Small intestine (tissue), 7 donors: ENCODE data around the gene ACSS3. TPM values are rescaled to one million over a fixed set of nuclear protein-coding genes. Genes with fewer than 3 reads are reported as not detected.

Experiments
- DNase-seq, 2 donors: peaks; one replicate each; pipeline versions ENCODE4 v3.0.0 to v3.0.0-alpha.2; 2013
- FAIRE-seq: peaks from 2 replicates; lab custom pipeline; 2012; peaks lifted over from hg19 to GRCh38; lab: Jason Lieb, UNC
- H3K27ac ChIP-seq, 3 donors: one replicate each; pipeline ENCODE4 v1.5.1; 2013; ENCODE audit warnings: low read length in 2 of 3, mild to moderate bottlenecking in 2 of 3, control low read depth in 1 of 3, inconsistent platforms in 1 of 3, low read depth in 1 of 3, moderate library complexity in 1 of 3
- H3K27me3 ChIP-seq, 3 donors: one replicate each; pipeline ENCODE4 v1.6.1; 2013; ENCODE audit warnings: low read length in 3 of 3, inconsistent platforms in 1 of 3; ENCODE audit not compliant: control insufficient read depth in 3 of 3, insufficient read depth in 3 of 3
- H3K36me3 ChIP-seq, 3 donors: one replicate each; pipeline ENCODE4 v1.6.1; 2013; ENCODE audit warnings: low read length in 3 of 3, inconsistent platforms in 1 of 3, low read depth in 1 of 3, mild to moderate bottlenecking in 1 of 3, moderate library complexity in 1 of 3; ENCODE audit not compliant: control insufficient read depth in 3 of 3, insufficient read depth in 2 of 3
- H3K4me1 ChIP-seq, 3 donors: one replicate each; pipeline ENCODE4 v1.6.1; 2013; ENCODE audit warnings: low read length in 2 of 3, inconsistent platforms in 1 of 3, low read depth in 1 of 3, mild to moderate bottlenecking in 1 of 3, moderate library complexity in 1 of 3; ENCODE audit not compliant: control insufficient read depth in 3 of 3, insufficient read depth in 2 of 3
- H3K4me3 ChIP-seq, 3 donors: one replicate each; pipeline ENCODE4 v1.5.1; 2013; ENCODE audit warnings: low read length in 3 of 3, control low read depth in 1 of 3, inconsistent platforms in 1 of 3, low read depth in 1 of 3, mild to moderate bottlenecking in 1 of 3, moderate library complexity in 1 of 3
- H3K9me3 ChIP-seq, 2 donors: one replicate each; pipeline ENCODE4 v1.6.1; 2013; ENCODE audit warnings: low read depth in 1 of 2, low read length in 1 of 2; ENCODE audit not compliant: control insufficient read depth in 2 of 2, insufficient read depth in 1 of 2
- WGBS, 3 donors: extraction: QIAGEN DNeasy Blood & Tissue Kit; methylation state at CpG; one replicate each; pipeline ENCODE4 v1.1.7; 2013; 5-methylcytosine and 5-hydroxymethylcytosine counted together
- polyA plus RNA-seq, 4 donors: library from polyadenylated mRNA; stranded (reverse) in 3 of 4; unstranded in 1 of 4; fragments of 200-250 nt in 3 of 4; fragments of 120-200 nt in 1 of 4; gene quantifications; one replicate each; pipeline versions ENCODE4 v1.2.1 to v1.2.3, GENCODE V29; 2013
- donor health status: healthy with polysubstance abuse.
- donor health status: control.
- donor health status: control.
- donor health status: Bipolar disorder and iron deficiency.
- donor health status: healthy.

Gene ACSS3
- polyA plus RNA-seq, 4 donors = 0.22 to 6.2 (median 0.95) TPM

- 80 to 90% (median 82%) methylated on average over 2 of the region's 2 CpGs for WGBS, 3 donors
- FAIRE-seq (no peak), DNase-seq (no peak)
- Histone ChIP-seq H3K4me3 (no peak overlapping the region), H3K27ac (no peak overlapping the region), H3K4me1 (no peaks in the 10 kb centered on the region), H3K27me3 (no peaks in the 10 kb centered on the region), H3K36me3 (no peaks in the 10 kb centered on the region), H3K9me3 (no peaks in the 10 kb centered on the region)
These were observed 178.1 kb downstream of the ACSS3 start for GRCh38 chr12:81255947-81256346.

GRCh38 chr12:81257947-81258551 is 180.2 kb downstream of the ACSS3 start:
- no peaks in the 10 kb centered on the region for H3K4me1 ChIP-seq
- H3K27ac ChIP-seq = no peak overlapping the region
- H3K36me3 ChIP-seq = no peaks in the 10 kb centered on the region
- no peaks in the 10 kb centered on the region for H3K9me3 ChIP-seq
- no peak overlapping the region for H3K4me3 ChIP-seq
- no peaks in the 10 kb centered on the region for H3K27me3 ChIP-seq
- 54 to 55% (median 54%) methylated on average over 4 of the region's 4 CpGs for WGBS, 3 donors
- peak; percentile 0 to 39 for DNase-seq
- FAIRE-seq = peak; percentile 41

GRCh38 chr12:81259360-81259759 is 181.5 kb downstream of the ACSS3 start:
- no peak for FAIRE-seq
- Histone ChIP-seq H3K4me1 (no peaks in the 10 kb centered on the region), H3K27ac (no peak overlapping the region), H3K4me3 (no peak overlapping the region), H3K27me3 (no peaks in the 10 kb centered on the region), H3K36me3 (no peaks in the 10 kb centered on the region), H3K9me3 (no peaks in the 10 kb centered on the region)
- no peak for DNase-seq
- 77 to 88% (median 79%) methylated on average over 4 of the region's 4 CpGs for WGBS, 3 donors

GRCh38 chr12:81261508-81262207 is 183.8 kb downstream of the ACSS3 start:
- 79 to 87% (median 83%) methylated on average over 4 of the region's 4 CpGs for WGBS, 3 donors
- Histone ChIP-seq H3K4me1 (no peaks in the 10 kb centered on the region), H3K36me3 (no peaks in the 10 kb centered on the region), H3K4me3 (no peak overlapping the region), H3K9me3 (no peaks in the 10 kb centered on the region), H3K27ac (no peak overlapping the region), H3K27me3 (no peaks in the 10 kb centered on the region)
- FAIRE-seq (no peak), DNase-seq (no peak)

GRCh38 chr12:81263072-81263471 is 185.2 kb downstream of the ACSS3 start:
- Histone ChIP-seq H3K27ac (no peak overlapping the region), H3K27me3 (no peaks in the 10 kb centered on the region), H3K36me3 (no peaks in the 10 kb centered on the region), H3K9me3 (no peaks in the 10 kb centered on the region), H3K4me3 (no peak overlapping the region), H3K4me1 (no peaks in the 10 kb centered on the region)
- 57 to 74% (median 58%) methylated on average over 2 of the region's 2 CpGs for WGBS, 3 donors
- DNase-seq (no peak), FAIRE-seq (no peak)

- Histone ChIP-seq H3K36me3 (no peaks in the 10 kb centered on the region), H3K27me3 (no peaks in the 10 kb centered on the region), H3K4me1 (no peaks in the 10 kb centered on the region), H3K27ac (no peak overlapping the region), H3K4me3 (no peak overlapping the region), H3K9me3 (no peaks in the 10 kb centered on the region)
- DNase-seq (no peak), FAIRE-seq (no peak)
- 93 to 95% (median 94%) methylated on average over 5 of the region's 5 CpGs for WGBS, 3 donors
These were observed 192.5 kb downstream of the ACSS3 start for GRCh38 chr12:81270385-81270784.

GRCh38 chr12:81274637-81275529 is 197.0 kb downstream of the ACSS3 start:
- H3K4me1 ChIP-seq = no peaks in the 10 kb centered on the region
- DNase-seq = peak in 1 of 2 donors; percentile 2
- FAIRE-seq = no peak
- WGBS, 3 donors = 73 to 81% (median 76%) methylated on average over 8 of the region's 8 CpGs
- H3K4me3 ChIP-seq = no peak overlapping the region
- H3K36me3 ChIP-seq = no peaks in the 10 kb centered on the region
- no peaks in the 10 kb centered on the region for H3K9me3 ChIP-seq
- no peaks in the 10 kb centered on the region for H3K27me3 ChIP-seq
- no peak overlapping the region for H3K27ac ChIP-seq

GRCh38 chr12:81284137-81284536 is 206.3 kb downstream of the ACSS3 start:
- no peaks in the 10 kb centered on the region for H3K9me3 ChIP-seq
- H3K27ac ChIP-seq = no peak overlapping the region
- FAIRE-seq = no peak
- no peaks in the 10 kb centered on the region for H3K36me3 ChIP-seq
- H3K27me3 ChIP-seq = no peaks in the 10 kb centered on the region
- H3K4me3 ChIP-seq = no peak overlapping the region
- DNase-seq = no peak
- 39 to 46% (median 44%) methylated on average over 3 of the region's 3 CpGs for WGBS, 3 donors
- H3K4me1 ChIP-seq = no peaks in the 10 kb centered on the region
